ENCODE measurements around the gene DKK2. TPM values are rescaled to one million over a fixed set of nuclear protein-coding genes. Genes with fewer than 3 reads are reported as not detected.
"Not testable (repeated sequence)": the region's sequence is repeated elsewhere in the genome, so short reads cannot be mapped to it uniquely, and the experiment has no call there.

DKK2 gene
- total RNA-seq, 1 donor: 0.27 TPM

GRCh38 chr4:106930522-106930921 lies 105.6 kb downstream of the DKK2 start:
- no peak overlapping the region for H3K4me3 ChIP-seq (ENCODE audit: low read depth, low read length)
- DNase-seq (ENCODE audit: low read depth): no peak
- TF ChIP-seq, protein P1, sequence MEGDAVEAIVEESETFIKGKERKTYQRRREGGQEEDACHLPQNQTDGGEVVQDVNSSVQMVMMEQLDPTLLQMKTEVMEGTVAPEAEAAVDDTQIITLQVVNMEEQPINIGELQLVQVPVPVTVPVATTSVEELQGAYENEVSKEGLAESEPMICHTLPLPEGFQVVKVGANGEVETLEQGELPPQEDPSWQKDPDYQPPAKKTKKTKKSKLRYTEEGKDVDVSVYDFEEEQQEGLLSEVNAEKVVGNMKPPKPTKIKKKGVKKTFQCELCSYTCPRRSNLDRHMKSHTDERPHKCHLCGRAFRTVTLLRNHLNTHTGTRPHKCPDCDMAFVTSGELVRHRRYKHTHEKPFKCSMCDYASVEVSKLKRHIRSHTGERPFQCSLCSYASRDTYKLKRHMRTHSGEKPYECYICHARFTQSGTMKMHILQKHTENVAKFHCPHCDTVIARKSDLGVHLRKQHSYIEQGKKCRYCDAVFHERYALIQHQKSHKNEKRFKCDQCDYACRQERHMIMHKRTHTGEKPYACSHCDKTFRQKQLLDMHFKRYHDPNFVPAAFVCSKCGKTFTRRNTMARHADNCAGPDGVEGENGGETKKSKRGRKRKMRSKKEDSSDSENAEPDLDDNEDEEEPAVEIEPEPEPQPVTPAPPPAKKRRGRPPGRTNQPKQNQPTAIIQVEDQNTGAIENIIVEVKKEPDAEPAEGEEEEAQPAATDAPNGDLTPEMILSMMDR (IDR thresholded peaks at IDR 0.05; ENCODE audit: insufficient read depth, low read length): no peak

DNA sequence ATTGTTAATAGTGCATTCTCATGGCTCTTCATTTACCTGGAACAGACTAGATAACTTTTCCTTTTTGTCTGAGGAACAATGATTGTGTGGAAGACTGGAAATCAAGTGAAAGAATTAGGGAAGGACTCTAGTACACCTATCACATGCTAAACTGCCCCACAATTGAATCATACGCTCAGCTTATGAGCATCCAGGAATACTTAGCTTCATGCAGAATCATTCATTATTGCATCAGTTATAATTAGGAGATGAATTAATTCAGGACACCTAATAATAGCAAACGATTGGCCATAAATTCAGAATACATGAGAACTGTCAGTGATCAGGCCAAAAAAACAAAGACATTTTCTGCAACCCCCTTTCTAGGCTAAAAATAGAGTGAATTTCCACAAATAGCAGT lies 106.9 kb downstream of the DKK2 start:
- TF ChIP-seq, protein P1 (IDR thresholded peaks at IDR 0.05; ENCODE audit: insufficient read depth, low read length): no peak
- no peak overlapping the region for H3K4me3 ChIP-seq (ENCODE audit: low read depth, low read length)
- no peak for DNase-seq (ENCODE audit: low read depth)

DNA sequence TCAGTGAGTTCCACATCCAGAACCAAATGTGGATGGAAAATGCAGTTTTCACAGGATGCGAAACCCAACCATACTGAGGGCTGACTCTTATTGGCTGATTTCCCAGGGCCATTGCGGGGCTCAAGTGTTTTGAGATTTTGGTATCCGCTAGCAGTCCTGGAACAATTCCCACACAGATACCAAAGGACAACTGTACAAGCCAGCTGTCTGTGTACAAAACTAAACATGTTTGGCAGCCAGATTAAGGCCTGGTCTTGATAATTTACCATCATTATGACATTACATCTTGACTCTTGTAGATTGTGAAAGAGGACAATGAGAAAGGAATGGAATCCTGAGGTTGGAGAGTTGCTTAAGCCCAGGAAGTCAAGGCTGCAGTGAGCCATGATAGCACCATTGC lies 121.9 kb downstream of the DKK2 start:
- no peak overlapping the region for H3K4me3 ChIP-seq (ENCODE audit: low read depth, low read length)
- TF ChIP-seq, protein P1 (IDR thresholded peaks at IDR 0.05; ENCODE audit: insufficient read depth, low read length): no peak
- peak; percentile 2 for DNase-seq (ENCODE audit: low read depth)

DNA sequence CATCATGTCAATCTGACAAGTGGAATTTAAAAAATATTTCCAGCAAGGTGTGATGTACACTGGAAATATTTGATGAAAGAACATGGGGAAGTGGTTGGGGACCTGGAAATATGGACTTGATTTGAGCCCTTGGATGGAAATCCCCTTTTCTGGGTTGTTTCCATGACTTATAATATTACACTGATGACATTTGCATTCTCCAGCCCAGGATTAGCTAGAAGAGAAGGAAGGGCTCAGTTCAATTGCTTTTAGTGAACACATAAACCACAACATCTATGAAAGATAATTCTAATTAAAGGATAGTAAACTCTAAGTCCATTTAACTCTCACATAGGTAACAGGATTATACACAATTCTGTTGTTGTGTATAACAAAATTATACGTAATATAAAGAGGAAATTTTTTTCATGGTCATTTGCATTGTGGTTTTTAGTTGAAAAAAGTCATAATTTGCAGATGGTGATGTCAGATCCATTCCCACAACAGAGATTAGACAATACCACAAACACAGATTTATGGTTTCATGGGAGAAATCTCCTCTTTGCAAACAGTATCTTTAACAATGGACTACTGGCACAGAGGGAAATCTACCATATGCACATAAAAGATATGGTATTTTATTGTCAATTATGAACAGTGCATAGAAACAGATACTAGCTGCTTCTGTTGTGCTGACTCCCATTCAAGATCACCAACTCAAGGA lies 126.5 kb downstream of the DKK2 start:
- DNase-seq (ENCODE audit: low read depth): no peak
- TF ChIP-seq, protein P1 (IDR thresholded peaks at IDR 0.05; ENCODE audit: insufficient read depth, low read length): no peak
- no peak overlapping the region for H3K4me3 ChIP-seq (ENCODE audit: low read depth, low read length)

- H3K4me3 ChIP-seq (ENCODE audit: low read depth, low read length); DNase-seq (ENCODE audit: low read depth): not testable (repeated sequence)
Observed at GRCh38 chr4:106908049-106908448, 128.1 kb downstream of the DKK2 start.

DNA sequence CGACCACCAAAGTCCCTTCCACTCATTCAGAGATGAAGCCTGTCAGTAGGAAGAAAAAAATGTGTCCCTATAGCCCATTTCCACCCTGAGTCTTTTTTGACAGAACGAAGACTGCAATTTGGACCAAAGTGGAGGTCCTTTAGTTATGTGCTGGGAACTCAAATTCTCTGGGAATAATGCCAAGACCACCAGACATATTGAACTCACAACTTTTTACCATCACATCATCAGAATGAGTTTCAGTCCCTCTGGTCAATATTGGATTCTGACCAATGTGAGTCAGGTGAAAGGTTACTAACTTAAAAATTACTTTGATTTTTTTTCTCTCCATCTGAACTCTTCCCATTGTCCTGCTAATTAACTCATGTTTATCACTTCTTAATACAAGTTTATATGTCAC lies 128.9 kb downstream of the DKK2 start:
- no peak for DNase-seq (ENCODE audit: low read depth)
- TF ChIP-seq, protein P1 (IDR thresholded peaks at IDR 0.05; ENCODE audit: insufficient read depth, low read length): no peak
- H3K4me3 ChIP-seq (ENCODE audit: low read depth, low read length): no peak overlapping the region

DNA sequence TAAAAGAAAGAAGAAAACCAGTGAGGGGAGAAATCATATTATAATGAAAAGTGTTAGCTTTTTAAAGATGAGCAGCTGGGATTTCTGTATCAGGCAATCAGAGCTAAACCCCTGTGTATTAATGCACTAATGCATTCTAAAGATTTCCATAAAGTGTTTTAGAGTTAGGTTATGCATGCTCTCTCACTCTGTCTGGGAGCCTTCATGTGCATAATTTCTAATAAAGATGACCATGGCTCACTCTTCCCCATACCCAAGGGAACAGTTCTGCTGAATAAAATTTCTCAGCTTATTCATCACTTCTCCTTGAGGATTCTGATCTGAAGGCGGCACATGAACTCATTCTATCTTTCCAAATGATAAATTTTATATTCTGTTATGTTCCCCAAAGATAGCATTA lies 129.4 kb downstream of the DKK2 start:
- H3K4me3 ChIP-seq (ENCODE audit: low read depth, low read length): no peak overlapping the region
- no peak for DNase-seq (ENCODE audit: low read depth)
- TF ChIP-seq, protein P1 (IDR thresholded peaks at IDR 0.05; ENCODE audit: insufficient read depth, low read length): no peak

Data from fibroblast of the aortic adventitia (primary cell).